MCF 10A (cell line): ENCODE measurements around the gene ARHGEF2. TPM values are rescaled to one million over a fixed set of nuclear protein-coding genes. Genes with fewer than 3 reads are reported as not detected.

ENCODE experiments used
- BruUV-seq: library from RNA; stranded (reverse); fragments of 400-500 nt; replicated peaks from 2 replicates; lab custom pipeline; 2021; lab: Mats Ljungman, UMichigan
- CTCF ChIA-PET: fragments of 300-600 bp; sonication (Branson Sonifier 250); formaldehyde crosslinking; extraction: SDS; loops from one replicate; lab custom pipeline; 2021; ENCODE audit warnings: antibody characterized with exemption, inconsistent platforms; lab: Yijun Ruan, JAX
- POLR2A ChIA-PET: fragments of 300-600, 350-650 bp; sonication (Branson Sonifier 250); formaldehyde crosslinking; extraction: SDS; loops from one replicate; lab custom pipeline; 2020; ENCODE audit warnings: antibody characterized with exemption, inconsistent platforms; lab: Yijun Ruan, JAX
- DNase-seq: peaks from one replicate; pipeline ENCODE4 v3.0.0-alpha.2; 2018; ENCODE audit not compliant: unreplicated experiment
- H3K27ac Mint-ChIP-seq: one replicate; pipeline ENCODE4 v1.8.0; 2022; ENCODE audit warnings: mild to moderate bottlenecking, low read depth, mixed read lengths; ENCODE audit not compliant: unreplicated experiment
- H3K27me3 Mint-ChIP-seq: one replicate; pipeline ENCODE4 v1.8.0; 2022; ENCODE audit warnings: mixed read lengths; ENCODE audit not compliant: insufficient read depth, unreplicated experiment
- H3K36me3 Mint-ChIP-seq: one replicate; pipeline ENCODE4 v1.8.0; 2022; ENCODE audit warnings: mild to moderate bottlenecking, moderate library complexity, mixed read lengths; ENCODE audit not compliant: insufficient read depth, unreplicated experiment
- H3K4me1 Mint-ChIP-seq: one replicate; pipeline ENCODE4 v1.8.0; 2022; ENCODE audit warnings: mixed read lengths; ENCODE audit not compliant: insufficient read depth, unreplicated experiment
- H3K4me3 Mint-ChIP-seq: one replicate; pipeline ENCODE4 v1.8.0; 2022; ENCODE audit warnings: mild to moderate bottlenecking, moderate library complexity, mixed read lengths; ENCODE audit not compliant: unreplicated experiment
- H3K9me3 Mint-ChIP-seq: one replicate; pipeline ENCODE4 v1.8.0; 2022; ENCODE audit warnings: mixed read lengths; ENCODE audit not compliant: unreplicated experiment
- CTCF ChIP-seq: fragments of 200-600 bp; IDR thresholded peaks from one replicate; pipeline ENCODE4 v1.8.0; 2022; ENCODE audit warnings: antibody characterized with exemption, mild to moderate bottlenecking; ENCODE audit not compliant: unreplicated experiment
- intact Hi-C: fragments of 100-400 bp; cut with micrococcal nuclease; formaldehyde crosslinking; loops from 2 replicates; pipeline ENCODE4 v1.14.1; 2022
- total RNA-seq: library from RNA; stranded (reverse); gene quantifications from 2 replicates; pipeline ENCODE4 v1.2.3, GENCODE V29; 2022

Gene ARHGEF2
- total RNA-seq, 1 experiment from 2014 or later, result 498 TPM

GRCh38 chr1:155946633-155947219, 31.6 kb downstream of the ARHGEF2 start:
- ChIA-PET POLR2A (interaction anchor here (0.6 to 1.2 kb wide), 5 partner anchors 9 to 34 kb away, joined by 3 to 6 read pairs (median 4); partner anchors contain the start of genes ARHGEF2 and KHDC4), CTCF (interaction anchor here (0.6 to 5.1 kb wide), 4 partner anchors 10 to 43 kb away, joined by 3 to 35 read pairs (median 14); no protein-coding TSS in a partner anchor)
- H3K9me3 Mint-ChIP-seq, result no peaks in the 10 kb centered on the region
- peaks cover 73% of the 10 kb centered on the region for H3K36me3 Mint-ChIP-seq
- DNase-seq, result no peak
- peak overlapping the region; percentile 14 for H3K27ac Mint-ChIP-seq
- peaks cover 30% of the 10 kb centered on the region for H3K4me1 Mint-ChIP-seq
- H3K4me3 Mint-ChIP-seq, result no peak overlapping the region
- no peaks in the 10 kb centered on the region for H3K27me3 Mint-ChIP-seq
- no peak for TF ChIP-seq CTCF
- intact Hi-C loops, result no loop called here
- BruUV-seq, result no TSS peak

GRCh38 chr1:155944444-155944799, 33.9 kb downstream of the ARHGEF2 start:
- Mint-ChIP-seq H3K4me1 (peaks cover 50% of the 10 kb centered on the region), H3K9me3 (no peaks in the 10 kb centered on the region), H3K27me3 (no peaks in the 10 kb centered on the region), H3K4me3 (no peak overlapping the region), H3K36me3 (peaks cover 50% of the 10 kb centered on the region), H3K27ac (peak overlapping the region; percentile 44)
- no peak for DNase-seq
- CTCF ChIA-PET, result interaction anchor here (0.6 to 5.0 kb wide), 5 partner anchors 12 to 215 kb away, joined by 3 to 35 read pairs (median 3); no protein-coding TSS in a partner anchor
- TF ChIP-seq CTCF, result no peak
- POLR2A ChIA-PET, result interaction anchor here (0.7 to 9.6 kb wide), 5 partner anchors 10 to 47 kb away, joined by 3 to 196 read pairs (median 16); partner anchors contain the start of genes ARHGEF2 and KHDC4
- no TSS peak for BruUV-seq
- intact Hi-C loops, result no loop called here

GRCh38 chr1:155942578-155943141, 35.7 kb downstream of the ARHGEF2 start:
- H3K4me1 Mint-ChIP-seq, result peaks cover 50% of the 10 kb centered on the region
- H3K36me3 Mint-ChIP-seq, result peaks cover 32% of the 10 kb centered on the region
- ChIA-PET POLR2A (interaction anchor here (0.7 to 9.6 kb wide), 9 partner anchors 9 to 674 kb away, joined by 3 to 196 read pairs (median 5); partner anchors contain the start of genes ARHGEF2 and KHDC4), CTCF (interaction anchor here (0.6 to 5.0 kb wide), 9 partner anchors 9 to 783 kb away, joined by 3 to 35 read pairs (median 5); no protein-coding TSS in a partner anchor)
- intact Hi-C loops, result loop anchor here (2.0 kb wide), 1 partner anchor 14 kb away; no protein-coding TSS in a partner anchor
- no TSS peak for BruUV-seq
- H3K27ac Mint-ChIP-seq, result peak overlapping the region; percentile 33
- H3K9me3 Mint-ChIP-seq, result no peaks in the 10 kb centered on the region
- peak overlapping the region; percentile 15 for H3K4me3 Mint-ChIP-seq
- DNase-seq, result peak; percentile 46
- TF ChIP-seq CTCF, result no peak
- no peaks in the 10 kb centered on the region for H3K27me3 Mint-ChIP-seq
